ENCODE data around the gene MTOR.
"Not testable (repeated sequence)": the region's sequence is repeated elsewhere in the genome, so short reads cannot be mapped to it uniquely, and the experiment has no call there.

Gene MTOR

GRCh38 chr1:11178021-11179015 is 84.0 kb downstream of the MTOR start:
- DNase-seq: no peak

GRCh38 chr1:11176081-11176706 is 86.2 kb downstream of the MTOR start:
- no peak for DNase-seq

- DNase-seq: no peak
Measured at GRCh38 chr1:11175461-11175860, 86.9 kb downstream of the MTOR start.

- DNase-seq: no peak
Measured at GRCh38 chr1:11174261-11174942, 87.9 kb downstream of the MTOR start.

GRCh38 chr1:11170102-11170501 is 92.2 kb downstream of the MTOR start:
- no peak for DNase-seq

- DNase-seq: no peak
Measured at GRCh38 chr1:11169202-11169601, 93.1 kb downstream of the MTOR start.

GRCh38 chr1:11168731-11169130 is 93.6 kb downstream of the MTOR start:
- DNase-seq: no peak

GRCh38 chr1:11166744-11167143 is 95.6 kb downstream of the MTOR start:
- DNase-seq: not testable (repeated sequence)

- DNase-seq: not testable (repeated sequence)
Measured at GRCh38 chr1:11162752-11163151, 99.6 kb downstream of the MTOR start.

GRCh38 chr1:11158720-11159321 is 103.5 kb downstream of the MTOR start:
- DNase-seq: no peak

- no peak for DNase-seq
Measured at GRCh38 chr1:11158291-11158690, 104.1 kb downstream of the MTOR start.

GRCh38 chr1:11157867-11158266 is 104.5 kb downstream of the MTOR start:
- DNase-seq: no peak

GRCh38 chr1:11157394-11157793 is 105.0 kb downstream of the MTOR start:
- DNase-seq: no peak

GRCh38 chr1:11156963-11157362 is 105.4 kb downstream of the MTOR start:
- no peak for DNase-seq

GRCh38 chr1:11156441-11156840 is 105.9 kb downstream of the MTOR start:
- no peak for DNase-seq

GRCh38 chr1:11153184-11153583 is 109.2 kb downstream of the MTOR start:
- DNase-seq: no peak

GRCh38 chr1:11152755-11153154 is 109.6 kb downstream of the MTOR start:
- DNase-seq: no peak

GRCh38 chr1:11151826-11152612 is 110.3 kb downstream of the MTOR start:
- no peak for DNase-seq

GRCh38 chr1:11151114-11151513 is 111.2 kb downstream of the MTOR start:
- DNase-seq: no peak

GRCh38 chr1:11150326-11150725 is 112.0 kb downstream of the MTOR start:
- no peak for DNase-seq

- no peak for DNase-seq
Measured at GRCh38 chr1:11147197-11147770, 115.1 kb downstream of the MTOR start.

- DNase-seq: no peak
Measured at GRCh38 chr1:11145741-11146140, 116.6 kb downstream of the MTOR start.

Measured in hematopoietic multipotent progenitor cell treated with erythropoietin and hydrocortisone succinate and interleukin-3 and kit ligand, for 8 days (in vitro differentiated cells).